ENCODE results near the gene AP1B1. TPM values are rescaled to one million over a fixed set of nuclear protein-coding genes. Genes with fewer than 3 reads are reported as not detected.

Gene AP1B1
- total and polyA plus RNA-seq, 2 donors: 33.0 to 33.2 TPM

Other genes starting within 250 kb of the AP1B1 start
- gene EMID1, start 182.7 kb downstream of the AP1B1 start, total RNA-seq: 4.7 TPM
- gene EMID1, start 182.7 kb downstream of the AP1B1 start, polyA plus RNA-seq: 9.9 TPM
- gene RHBDD3, start 120.6 kb downstream of the AP1B1 start, total RNA-seq: 22.6 TPM
- 31.1 TPM for gene RHBDD3, start 120.6 kb downstream of the AP1B1 start, polyA plus RNA-seq
- gene EWSR1, start 120.3 kb downstream of the AP1B1 start, total RNA-seq: 236 TPM
- gene EWSR1, start 120.3 kb downstream of the AP1B1 start, polyA plus RNA-seq: 175 TPM
- 0.80 TPM for gene GAS2L1, start 81.9 kb downstream of the AP1B1 start, total RNA-seq
- 6.0 TPM for gene GAS2L1, start 81.9 kb downstream of the AP1B1 start, polyA plus RNA-seq
- 0.47 TPM for gene RASL10A, start 72.9 kb downstream of the AP1B1 start, total RNA-seq
- gene RASL10A, start 72.9 kb downstream of the AP1B1 start, polyA plus RNA-seq: 7.8 TPM
- 0.05 TPM for gene RFPL1, start 50.0 kb upstream of the AP1B1 start, total RNA-seq
- 0.05 TPM for gene RFPL1, start 50.0 kb upstream of the AP1B1 start, polyA plus RNA-seq
- 0.99 TPM for gene NEFH, start 91.6 kb upstream of the AP1B1 start, total RNA-seq
- 0.62 TPM for gene NEFH, start 91.6 kb upstream of the AP1B1 start, polyA plus RNA-seq
- 31.4 TPM for gene THOC5, start 165.2 kb upstream of the AP1B1 start, total RNA-seq
- gene THOC5, start 165.2 kb upstream of the AP1B1 start, polyA plus RNA-seq: 15.8 TPM
- gene NIPSNAP1, start 192.5 kb upstream of the AP1B1 start, total RNA-seq: 54.6 TPM
- 30.9 TPM for gene NIPSNAP1, start 192.5 kb upstream of the AP1B1 start, polyA plus RNA-seq
- gene NF2, start 215.1 kb upstream of the AP1B1 start, total RNA-seq: 22.2 TPM
- gene NF2, start 215.1 kb upstream of the AP1B1 start, polyA plus RNA-seq: 7.0 TPM

Measured in thymus (tissue), 2 donors.